Heart left ventricle (tissue), 13 donors: ENCODE data around the gene SCN2B.

Source experiments
- CTCF ChIP-seq, 12 donors: fragments of 200-600 bp; sonication (generic) in 4 of 12; IDR thresholded peaks; one replicate each; pipeline versions ENCODE4 v1.5.0 to v1.8.0; 2018 to 2022; ENCODE audit warnings: antibody characterized with exemption in 12 of 12, mild to moderate bottlenecking in 5 of 12
- POLR2A ChIP-seq, 2 donors: fragments of 450-650 bp; IDR thresholded peaks; one replicate each; pipeline ENCODE4 v1.6.1; 2017; ENCODE audit warnings: antibody characterized with exemption in 2 of 2, mild to moderate bottlenecking in 2 of 2, moderate library complexity in 2 of 2
- donor health status: ischemic (EF 13 %, LVEDD 7.1; RV severe dilation, severe dysfunction).
- donor health status: DM: no; HTN: yes; CAD: no.
- donor health status: DM: no; HTN: no; CAD: no.
- donor health status: ischemic (EF 25% LVEDD 6.9; RV normal size, moderate dysfunction).
- donor health status: ischemic (EF 25% LVEDD 5.7; RV mildly dilated, moderate dysfunction).
- donor health status: ischemic (EF 35%, LVEDD 5.7; RV mildly dilated, moderate dysfunction).
- donor health status: nonischemic (EF 11% LVEDD 7.7; RV severe dilation, severe dysfunction).
- donor health status: DM: yes; HTN: yes; CAD: no.
- donor health status: PGD.
- donor health status: ischemic (EF 29% LVEDD 5.4; RV normal size, mild dysfunction).
- donor health status: nonischemic (EF 23%, LVEDD 6.1; RV moderate dilation, normal function).

DNA sequence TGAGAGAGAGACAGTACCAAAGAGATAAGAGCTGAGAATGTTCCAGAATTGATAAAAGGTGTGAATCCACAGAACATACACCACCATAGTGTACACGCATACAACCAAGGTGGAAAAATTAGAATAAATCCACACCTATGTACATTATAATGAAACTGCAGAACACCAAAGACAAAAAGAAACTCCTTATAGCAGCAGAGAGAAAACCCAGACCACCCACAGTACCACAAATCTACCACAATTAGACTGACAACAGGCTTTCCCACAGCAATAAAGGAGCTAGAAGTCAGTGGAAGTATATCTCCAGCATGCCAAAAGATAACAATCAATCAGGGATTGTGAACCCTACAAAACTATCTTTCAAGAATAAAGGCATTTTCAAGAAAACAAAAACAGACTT is 55.6 kb downstream of the SCN2B start:
- TF ChIP-seq POLR2A (IDR thresholded peaks at IDR 0.05) = no peak
- TF ChIP-seq CTCF (IDR thresholded peaks at IDR 0.05) = no peak
